GM18909 (cell line): ENCODE data around the gene SPATA2L.
"Not testable (repeated sequence)": the region's sequence is repeated elsewhere in the genome, so short reads cannot be mapped to it uniquely, and the experiment has no call there.

ENCODE experiments used
- ATAC-seq: cut with Tn5 transposase; IDR thresholded peaks from one replicate; pipeline ENCODE4 v1.9.1; 2021; ENCODE audit warnings: mild to moderate bottlenecking; ENCODE audit not compliant: unreplicated experiment, poor library complexity

Gene SPATA2L

GRCh38 chr16:89709716-89710432 lies 8.4 kb upstream of the SPATA2L start:
- no peak for ATAC-seq

GRCh38 chr16:89709166-89709565 lies 7.7 kb upstream of the SPATA2L start:
- ATAC-seq = no peak

- ATAC-seq = no peak
Observed at GRCh38 chr16:89708481-89708931, 7.0 kb upstream of the SPATA2L start.

GRCh38 chr16:89707695-89708094 lies 6.2 kb upstream of the SPATA2L start:
- no peak for ATAC-seq

- no peak for ATAC-seq
Observed at GRCh38 chr16:89706518-89707260, 5.2 kb upstream of the SPATA2L start.

GRCh38 chr16:89705006-89705405 lies 3.5 kb upstream of the SPATA2L start:
- ATAC-seq = no peak

GRCh38 chr16:89704281-89704680 lies 2.8 kb upstream of the SPATA2L start:
- no peak for ATAC-seq

- no peak for ATAC-seq
Observed at GRCh38 chr16:89700649-89701424, 668 bp downstream of the SPATA2L start.

GRCh38 chr16:89700100-89700648 lies 1.3 kb downstream of the SPATA2L start:
- ATAC-seq = peak; percentile 54

GRCh38 chr16:89699629-89700099 lies 1.8 kb downstream of the SPATA2L start:
- not testable (repeated sequence) for ATAC-seq

GRCh38 chr16:89698717-89699116 lies 2.8 kb downstream of the SPATA2L start:
- ATAC-seq = not testable (repeated sequence)

GRCh38 chr16:89697616-89698331 lies 3.7 kb downstream of the SPATA2L start:
- no peak for ATAC-seq

GRCh38 chr16:89697161-89697615 lies 4.3 kb downstream of the SPATA2L start:
- ATAC-seq = no peak

- ATAC-seq = no peak
Observed at GRCh38 chr16:89696670-89697128, 4.8 kb downstream of the SPATA2L start.

- ATAC-seq = no peak
Observed at GRCh38 chr16:89695875-89696669, 5.4 kb downstream of the SPATA2L start.

GRCh38 chr16:89695086-89695874 lies 6.2 kb downstream of the SPATA2L start:
- ATAC-seq = no peak

- not testable (repeated sequence) for ATAC-seq
Observed at GRCh38 chr16:89694784-89695085, 6.8 kb downstream of the SPATA2L start.
